Measurements from ENCODE around the gene ATP6AP2. TPM values are rescaled to one million over a fixed set of nuclear protein-coding genes. Genes with fewer than 3 reads are reported as not detected.
"Not testable (repeated sequence)": the region's sequence is repeated elsewhere in the genome, so short reads cannot be mapped to it uniquely, and the experiment has no call there.

ATP6AP2 gene
- total RNA-seq, 1 donor from 2014 or later = 42.5 TPM

GRCh38 chrX:40570346-40571093, 10.2 kb upstream of the ATP6AP2 start:
- intact Hi-C loops (cut with micrococcal nuclease) = no loop called here
- DNase-seq = no peak
- TF ChIP-seq CTCF (IDR thresholded peaks at IDR 0.05; ENCODE audit: borderline replicate concordance) = no peak
- H3K36me3 ChIP-seq = no peaks in the 10 kb centered on the region
- H3K9me3 ChIP-seq (replicated peaks) = no peaks in the 10 kb centered on the region
- H3K4me3 ChIP-seq = no peak overlapping the region
- no peaks in the 10 kb centered on the region for H3K4me1 ChIP-seq
- no peak overlapping the region for H3K27ac ChIP-seq (replicated peaks)
- H3K27me3 ChIP-seq (ENCODE audit: low read depth) = no peaks in the 10 kb centered on the region

GRCh38 chrX:40571164-40571563, 9.6 kb upstream of the ATP6AP2 start:
- H3K36me3 ChIP-seq; H3K4me3 ChIP-seq; H3K27ac ChIP-seq (replicated peaks); H3K4me1 ChIP-seq; DNase-seq; H3K27me3 ChIP-seq (ENCODE audit: low read depth); H3K9me3 ChIP-seq (replicated peaks); intact Hi-C loops (cut with micrococcal nuclease): not testable (repeated sequence)

- intact Hi-C loops (cut with micrococcal nuclease) = no loop called here
- Histone ChIP-seq H3K9me3 (replicated peaks) (no peaks in the 10 kb centered on the region), H3K27me3 (ENCODE audit: low read depth) (no peaks in the 10 kb centered on the region), H3K36me3 (no peaks in the 10 kb centered on the region), H3K4me3 (no peak overlapping the region), H3K4me1 (no peaks in the 10 kb centered on the region), H3K27ac (replicated peaks) (no peak overlapping the region)
- no peak for DNase-seq
- TF ChIP-seq CTCF (IDR thresholded peaks at IDR 0.05; ENCODE audit: borderline replicate concordance) = no peak
These were observed 9.2 kb upstream of the ATP6AP2 start for GRCh38 chrX:40571600-40571999.

- H3K4me3 ChIP-seq = no peak overlapping the region
- intact Hi-C loops (cut with micrococcal nuclease) = no loop called here
- no peak overlapping the region for H3K27ac ChIP-seq (replicated peaks)
- no peaks in the 10 kb centered on the region for H3K9me3 ChIP-seq (replicated peaks)
- H3K27me3 ChIP-seq (ENCODE audit: low read depth) = no peaks in the 10 kb centered on the region
- no peak for DNase-seq
- H3K36me3 ChIP-seq = no peaks in the 10 kb centered on the region
- TF ChIP-seq CTCF (IDR thresholded peaks at IDR 0.05; ENCODE audit: borderline replicate concordance) = peak; percentile 32
- no peaks in the 10 kb centered on the region for H3K4me1 ChIP-seq
These were observed 7.0 kb upstream of the ATP6AP2 start for GRCh38 chrX:40573763-40574162.

GRCh38 chrX:40575411-40575810, 5.4 kb upstream of the ATP6AP2 start:
- DNase-seq; H3K4me1 ChIP-seq; H3K4me3 ChIP-seq; H3K27ac ChIP-seq (replicated peaks); H3K9me3 ChIP-seq (replicated peaks); H3K36me3 ChIP-seq; H3K27me3 ChIP-seq (ENCODE audit: low read depth); intact Hi-C loops (cut with micrococcal nuclease): not testable (repeated sequence)

GRCh38 chrX:40576291-40576690, 4.5 kb upstream of the ATP6AP2 start:
- TF ChIP-seq CTCF (IDR thresholded peaks at IDR 0.05; ENCODE audit: borderline replicate concordance) = no peak
- H3K4me3 ChIP-seq = no peak overlapping the region

More at GRCh38 chrX:40576291-40576690, 4.5 kb upstream of the ATP6AP2 start:
- H3K36me3 ChIP-seq = no peaks in the 10 kb centered on the region
- intact Hi-C loops (cut with micrococcal nuclease) = no loop called here
- H3K9me3 ChIP-seq (replicated peaks) = no peaks in the 10 kb centered on the region
- DNase-seq = no peak
- no peak overlapping the region for H3K27ac ChIP-seq (replicated peaks)
- peaks cover 5% of the 10 kb centered on the region for H3K4me1 ChIP-seq
- no peaks in the 10 kb centered on the region for H3K27me3 ChIP-seq (ENCODE audit: low read depth)
